CD4-positive, alpha-beta T cell treated with Interleukin-17A for 1 hour (primary cell): Measurements from ENCODE around the gene IQCM.
"Not testable (repeated sequence)": the region's sequence is repeated elsewhere in the genome, so short reads cannot be mapped to it uniquely, and the experiment has no call there.

Experiments
- DNase-seq: peaks from one replicate; pipeline ENCODE4 v3.0.0-alpha.2; 2020

IQCM gene

GRCh38 chr4:149409555-149409962, 406.1 kb downstream of the IQCM start:
- DNase-seq, result no peak

GRCh38 chr4:149409146-149409545, 406.5 kb downstream of the IQCM start:
- no peak for DNase-seq

- no peak for DNase-seq
Observed at GRCh38 chr4:149404143-149404542, 411.5 kb downstream of the IQCM start.

GRCh38 chr4:149403081-149403480, 412.6 kb downstream of the IQCM start:
- DNase-seq, result no peak

- no peak for DNase-seq
Observed at GRCh38 chr4:149398993-149399392, 416.6 kb downstream of the IQCM start.

GRCh38 chr4:149370785-149371420, 444.7 kb downstream of the IQCM start:
- no peak for DNase-seq

GRCh38 chr4:149370002-149370401, 445.6 kb downstream of the IQCM start:
- DNase-seq, result no peak

- DNase-seq, result no peak
Observed at GRCh38 chr4:149353241-149353640, 462.4 kb downstream of the IQCM start.

GRCh38 chr4:149349541-149349940, 466.1 kb downstream of the IQCM start:
- DNase-seq, result no peak

GRCh38 chr4:149347139-149347538, 468.5 kb downstream of the IQCM start:
- DNase-seq, result no peak

- DNase-seq, result no peak
Observed at GRCh38 chr4:149345424-149345823, 470.2 kb downstream of the IQCM start.

GRCh38 chr4:149344436-149344835, 471.2 kb downstream of the IQCM start:
- DNase-seq, result no peak

GRCh38 chr4:149343614-149344013, 472.0 kb downstream of the IQCM start:
- no peak for DNase-seq

GRCh38 chr4:149341117-149341516, 474.5 kb downstream of the IQCM start:
- DNase-seq, result not testable (repeated sequence)

GRCh38 chr4:149328161-149328560, 487.5 kb downstream of the IQCM start:
- DNase-seq, result no peak

GRCh38 chr4:149322203-149322602, 493.4 kb downstream of the IQCM start:
- DNase-seq, result no peak

- no peak for DNase-seq
Observed at GRCh38 chr4:149321438-149321837, 494.2 kb downstream of the IQCM start.

GRCh38 chr4:149311076-149311475, 504.6 kb downstream of the IQCM start:
- no peak for DNase-seq

GRCh38 chr4:149306537-149306936, 509.1 kb downstream of the IQCM start:
- no peak for DNase-seq
